HL-60 (cell line): ENCODE measurements around the gene DNAJC17.

Source experiments
- CTCF ChIP-seq: IDR thresholded peaks from one replicate; pipeline ENCODE4 v1.5.1; 2011; ENCODE audit warnings: low read length, control low read depth, inconsistent platforms; ENCODE audit not compliant: insufficient read depth
- POLR2AphosphoS5 ChIP-seq: IDR thresholded peaks from 2 replicates; pipeline ENCODE4 v1.6.1; 2012; ENCODE audit warnings: low read depth

DNA sequence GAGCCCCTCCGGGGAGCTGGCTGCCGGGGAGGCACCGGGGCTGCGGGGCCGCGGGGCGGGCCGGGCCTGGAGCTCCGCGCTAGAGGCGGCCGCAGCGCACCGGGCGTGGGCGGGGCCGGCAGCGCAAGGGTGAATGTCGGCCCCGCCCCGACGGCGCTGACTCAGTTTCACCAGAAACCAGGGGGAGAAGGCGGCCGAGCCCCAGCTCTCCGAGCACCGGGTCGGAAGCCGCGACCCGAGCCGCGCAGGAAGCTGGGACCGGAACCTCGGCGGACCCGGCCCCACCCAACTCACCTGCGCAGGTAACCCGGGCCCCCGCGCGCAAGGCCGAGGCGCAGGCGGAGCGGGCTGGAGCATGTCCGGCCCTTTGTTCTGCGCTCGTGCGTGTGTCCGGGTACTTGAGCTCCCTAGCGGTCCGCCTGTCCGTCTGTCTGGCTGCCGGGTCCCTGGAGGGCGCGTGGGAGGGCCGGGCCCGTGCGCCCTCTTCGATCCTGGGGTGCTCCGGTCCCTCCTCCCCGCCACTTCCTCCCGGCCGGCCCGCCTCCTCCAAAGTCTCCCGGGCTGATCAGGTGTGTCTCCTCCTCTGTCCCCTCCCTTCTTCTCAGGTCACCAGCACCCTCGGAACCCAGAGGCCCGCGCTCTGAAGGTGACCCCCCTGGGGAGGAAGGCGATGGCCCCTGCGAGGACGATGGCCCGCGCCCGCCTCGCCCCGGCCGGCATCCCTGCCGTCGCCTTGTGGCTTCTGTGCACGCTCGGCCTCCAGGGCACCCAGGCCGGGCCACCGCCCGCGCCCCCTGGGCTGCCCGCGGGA is 36.8 kb upstream of the DNAJC17 start, which contains the start of gene SPINT1:
- TF ChIP-seq POLR2AphosphoS5 = no peak
- TF ChIP-seq CTCF = no peak
